Umbilical cord (tissue), 2 donors: Measurements from ENCODE around the gene PIK3C2B. TPM values are rescaled to one million over a fixed set of nuclear protein-coding genes. Genes with fewer than 3 reads are reported as not detected.
A peak's percentile ranks its signal among the peaks of the same experiment; 100 is the strongest.

Experiments
- DNase-seq: peaks from one replicate; pipeline ENCODE4 v3.0.0-alpha.2; 2015; ENCODE audit warnings: low spot score
- total RNA-seq: library from RNA; depleted of rRNA; stranded (reverse); fragments of >200 nt; gene quantifications from one replicate; pipeline ENCODE4 v1.2.3, GENCODE V29; 2014; ENCODE audit warnings: low replicate concordance; ENCODE audit not compliant: insufficient read depth

The PIK3C2B gene
- total RNA-seq, 1 donor from 2014 or later: 7.7 TPM

GRCh38 chr1:204479387-204480136, 15.0 kb downstream of the PIK3C2B start:
- DNase-seq: no peak

- no peak for DNase-seq
These were observed 15.7 kb downstream of the PIK3C2B start for GRCh38 chr1:204478921-204479320.

- no peak for DNase-seq
These were observed 16.3 kb downstream of the PIK3C2B start for GRCh38 chr1:204478172-204478899.

- no peak for DNase-seq
These were observed 17.4 kb downstream of the PIK3C2B start for GRCh38 chr1:204477036-204477740.

- no peak for DNase-seq
These were observed 18.0 kb downstream of the PIK3C2B start for GRCh38 chr1:204476563-204476962.

- DNase-seq: peak; percentile 25
These were observed 18.8 kb downstream of the PIK3C2B start for GRCh38 chr1:204475656-204476432.

GRCh38 chr1:204473400-204473965, 21.1 kb downstream of the PIK3C2B start:
- DNase-seq: peak; percentile 83

GRCh38 chr1:204472660-204473059, 21.9 kb downstream of the PIK3C2B start:
- DNase-seq: no peak

- no peak for DNase-seq
These were observed 22.9 kb downstream of the PIK3C2B start for GRCh38 chr1:204471687-204472086.

GRCh38 chr1:204469304-204469703, 25.3 kb downstream of the PIK3C2B start:
- DNase-seq: no peak

- no peak for DNase-seq
These were observed 25.8 kb downstream of the PIK3C2B start for GRCh38 chr1:204468766-204469302.

- DNase-seq: no peak
These were observed 26.4 kb downstream of the PIK3C2B start for GRCh38 chr1:204468206-204468605.

- DNase-seq: peak; percentile 45
These were observed 27.9 kb downstream of the PIK3C2B start for GRCh38 chr1:204466416-204467405.

GRCh38 chr1:204465546-204466415, 28.8 kb downstream of the PIK3C2B start:
- DNase-seq: peak; percentile 52

- peak; percentile 50 for DNase-seq
These were observed 29.9 kb downstream of the PIK3C2B start for GRCh38 chr1:204464701-204465100.

GRCh38 chr1:204464187-204464631, 30.4 kb downstream of the PIK3C2B start:
- no peak for DNase-seq

- peak; percentile 96 for DNase-seq
These were observed 31.2 kb downstream of the PIK3C2B start for GRCh38 chr1:204463125-204464060.

- DNase-seq: no peak
These were observed 32.4 kb downstream of the PIK3C2B start for GRCh38 chr1:204462229-204462561.
